Measurements from ENCODE around the gene CPNE9. TPM values are rescaled to one million over a fixed set of nuclear protein-coding genes. Genes with fewer than 3 reads are reported as not detected.
A peak's percentile ranks its signal among the peaks of the same experiment; 100 is the strongest.

Gene CPNE9
- total and polyA plus RNA-seq, 2 of the 13 experiments (the other 11 are each of a cell fraction or from before 2014, with no cell fraction given) = 0.20 TPM; not detected in 1

DNA sequence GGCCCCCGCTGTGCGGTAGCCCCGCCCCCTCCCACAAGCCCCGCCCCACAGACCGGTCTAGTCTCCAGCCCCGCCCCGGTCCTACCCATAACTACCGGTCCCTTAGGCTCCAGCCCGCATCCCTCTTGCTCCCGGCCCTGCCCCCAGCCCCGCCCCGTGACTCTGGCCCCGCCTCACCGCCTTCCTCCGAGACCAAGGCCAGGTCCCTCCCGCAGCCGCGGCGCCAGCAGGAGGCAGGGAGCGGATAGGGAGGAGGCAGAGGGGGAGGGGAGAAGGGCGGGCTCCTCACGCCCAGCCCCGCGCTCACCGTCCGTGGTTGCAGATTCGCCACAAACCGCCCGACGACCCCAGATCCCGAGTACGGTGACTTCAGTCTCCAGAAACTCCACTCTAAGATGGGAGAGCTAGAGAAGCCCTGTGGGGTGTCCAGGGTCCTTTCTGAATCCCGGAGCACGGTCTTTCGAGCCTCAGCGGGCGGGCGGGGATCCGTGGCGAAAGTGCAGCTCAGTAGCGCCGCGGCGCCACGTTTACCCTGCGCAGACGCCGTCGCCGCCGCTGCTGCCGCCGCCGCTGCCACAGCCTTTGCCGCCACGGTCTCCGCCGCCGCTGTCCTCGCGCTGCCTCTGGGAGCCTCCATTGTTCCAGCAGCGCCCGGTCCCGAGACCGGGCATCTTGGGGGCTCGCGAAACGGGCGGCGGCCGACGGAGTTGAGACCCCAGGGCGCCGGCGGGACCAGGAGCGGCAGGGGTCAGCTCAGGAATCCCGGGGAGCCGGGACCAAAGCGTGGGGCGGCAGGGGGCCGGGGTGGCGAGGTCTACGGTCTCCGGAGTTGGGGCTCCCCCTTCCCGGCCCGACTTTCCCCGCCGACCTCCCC is 27.8 kb downstream of the CPNE9 start, which contains the start of gene BRPF1 (continued):
- TF ChIP-seq PPARG (CRISPR knock-in tag; conservative IDR thresholded peaks at IDR 0.05) (no peak), ZNF234 (CRISPR knock-in tag; conservative IDR thresholded peaks at IDR 0.05) (no peak), ARNT2 (CRISPR knock-in tag; IDR thresholded peaks at IDR 0.05; ENCODE audit: low read depth) (peak; percentile 79), ZFP36 (IDR thresholded peaks at IDR 0.05; ENCODE audit: borderline replicate concordance, low read depth, low read length, partially characterized antibody) (no peak), RCOR2 (CRISPR knock-in tag; IDR thresholded peaks at IDR 0.05) (no peak), GATAD2A (CRISPR knock-in tag; IDR thresholded peaks at IDR 0.05) (0 out of 2 replicates have a peak, but pooled peaks have one; percentile 14), JUN (CRISPR knock-in tag; IDR thresholded peaks at IDR 0.05) (no peak), SOX6 (IDR thresholded peaks at IDR 0.05) (no peak), SOX6 (CRISPR knock-in tag; IDR thresholded peaks at IDR 0.05) (peak; percentile 28; the same call in 1 of the 2 replicates), PHF20 (CRISPR knock-in tag; IDR thresholded peaks at IDR 0.05) (peak; percentile 87), EP300 (IDR thresholded peaks at IDR 0.05; ENCODE audit: low read depth in 2 of 2, low read length in 2 of 2) (peak in 1 of 2 experiments; percentile 42; a peak in 1 of 4 replicates), EP300 (CRISPR knock-in tag; IDR thresholded peaks at IDR 0.05; ENCODE audit: borderline replicate concordance) (no peak; the same call in 1 of the 2 replicates), YEATS2 (CRISPR knock-in tag; IDR thresholded peaks at IDR 0.05; ENCODE audit: borderline replicate concordance) (peak; percentile 94), HCFC1 (IDR thresholded peaks at IDR 0.05; ENCODE audit: low read depth, low read length) (peak; percentile 11; the same call in 1 of the 2 replicates), SETDB1 (CRISPR knock-in tag; IDR thresholded peaks at IDR 0.05; ENCODE audit: borderline replicate concordance) (no peak), ZKSCAN5 (CRISPR knock-in tag; IDR thresholded peaks at IDR 0.05) (no peak), ETV6 (CRISPR knock-in tag; conservative IDR thresholded peaks at IDR 0.05) (0 out of 2 replicates have a peak, but pooled peaks have one; percentile 40), ZNF839 (CRISPR knock-in tag; IDR thresholded peaks at IDR 0.05; ENCODE audit: borderline replicate concordance) (no peak), NR2C2 (CRISPR knock-in tag; IDR thresholded peaks at IDR 0.05; ENCODE audit: borderline replicate concordance) (peak; percentile 60; the same call in 1 of the 2 replicates), ISL2 (CRISPR knock-in tag; IDR thresholded peaks at IDR 0.05) (peak; percentile 71; the same call in 1 of the 2 replicates), SRSF4 (IDR thresholded peaks at IDR 0.05; ENCODE audit: low read depth, low read length, poor library complexity, severe bottlenecking) (no peak), MTA1 (CRISPR knock-in tag; IDR thresholded peaks at IDR 0.05; ENCODE audit: borderline replicate concordance) (no peak), KDM3A (CRISPR knock-in tag; IDR thresholded peaks at IDR 0.05; ENCODE audit: low read depth) (peak; percentile 68; the same call in 1 of the 2 replicates), ZNF510 (CRISPR knock-in tag; IDR thresholded peaks at IDR 0.05; ENCODE audit: low read depth) (no peak), NRL (CRISPR knock-in tag; IDR thresholded peaks at IDR 0.05; ENCODE audit: borderline replicate concordance) (peak; percentile 55; the same call in 1 of the 2 replicates), SMAD9 (CRISPR knock-in tag; IDR thresholded peaks at IDR 0.05) (peak; percentile 84; the same call in 1 of the 2 replicates)
- TF ChIP-seq, protein P1, sequence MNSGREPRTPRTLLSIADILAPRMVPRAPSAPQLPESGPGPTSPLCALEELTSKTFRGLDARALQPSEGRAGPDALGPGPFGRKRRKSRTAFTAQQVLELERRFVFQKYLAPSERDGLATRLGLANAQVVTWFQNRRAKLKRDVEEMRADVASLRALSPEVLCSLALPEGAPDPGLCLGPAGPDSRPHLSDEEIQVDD (CRISPR knock-in tag; IDR thresholded peaks at IDR 0.05; ENCODE audit: borderline replicate concordance) = no peak
- TF ChIP-seq, protein P2, sequence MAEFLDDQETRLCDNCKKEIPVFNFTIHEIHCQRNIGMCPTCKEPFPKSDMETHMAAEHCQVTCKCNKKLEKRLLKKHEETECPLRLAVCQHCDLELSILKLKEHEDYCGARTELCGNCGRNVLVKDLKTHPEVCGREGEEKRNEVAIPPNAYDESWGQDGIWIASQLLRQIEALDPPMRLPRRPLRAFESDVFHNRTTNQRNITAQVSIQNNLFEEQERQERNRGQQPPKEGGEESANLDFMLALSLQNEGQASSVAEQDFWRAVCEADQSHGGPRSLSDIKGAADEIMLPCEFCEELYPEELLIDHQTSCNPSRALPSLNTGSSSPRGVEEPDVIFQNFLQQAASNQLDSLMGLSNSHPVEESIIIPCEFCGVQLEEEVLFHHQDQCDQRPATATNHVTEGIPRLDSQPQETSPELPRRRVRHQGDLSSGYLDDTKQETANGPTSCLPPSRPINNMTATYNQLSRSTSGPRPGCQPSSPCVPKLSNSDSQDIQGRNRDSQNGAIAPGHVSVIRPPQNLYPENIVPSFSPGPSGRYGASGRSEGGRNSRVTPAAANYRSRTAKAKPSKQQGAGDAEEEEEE (CRISPR knock-in tag; IDR thresholded peaks at IDR 0.05; ENCODE audit: borderline replicate concordance) = no peak

Measured in HepG2 (cell line).